ENCODE results near the gene WDR33. TPM values are rescaled to one million over a fixed set of nuclear protein-coding genes. Genes with fewer than 3 reads are reported as not detected.

Gene WDR33
- total RNA-seq, 2 donors from 2014 or later: 34.9 to 55.6 TPM

DNA sequence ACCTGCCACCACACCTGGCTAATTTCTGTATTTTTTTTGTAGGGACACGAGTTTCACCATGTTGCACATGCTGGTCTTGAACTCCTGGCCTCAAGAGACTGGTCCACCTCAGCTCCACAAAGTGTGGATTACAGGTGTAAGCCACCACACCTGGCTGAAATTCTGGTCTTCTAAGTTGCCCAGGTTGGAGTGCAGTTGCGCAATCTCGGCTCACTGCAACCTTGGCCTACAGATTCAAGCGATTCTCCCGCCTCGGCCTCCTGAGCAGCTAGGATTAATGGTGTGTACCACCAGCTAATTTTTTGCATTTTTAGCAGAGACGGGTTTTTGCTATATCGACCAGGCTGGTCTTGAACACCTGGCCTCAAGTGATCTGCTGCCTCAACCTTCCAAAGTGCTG lies 41.4 kb upstream of the WDR33 start:
- Histone ChIP-seq H3K9me3 (no peaks in the 10 kb centered on the region), H3K36me3 (peaks cover 18% of the 10 kb centered on the region), H3K4me3 (no peak overlapping the region), H3K4me1 (ENCODE audit: control insufficient read depth in 1 of 2, low read depth in 2 of 2) (peaks cover 13 to 16% of the 10 kb centered on the region in 2 donors), H3K27me3 (replicated peaks; ENCODE audit: insufficient read depth) (no peaks in the 10 kb centered on the region), H3K27ac (no peak overlapping the region)
- TF ChIP-seq, protein P1, sequence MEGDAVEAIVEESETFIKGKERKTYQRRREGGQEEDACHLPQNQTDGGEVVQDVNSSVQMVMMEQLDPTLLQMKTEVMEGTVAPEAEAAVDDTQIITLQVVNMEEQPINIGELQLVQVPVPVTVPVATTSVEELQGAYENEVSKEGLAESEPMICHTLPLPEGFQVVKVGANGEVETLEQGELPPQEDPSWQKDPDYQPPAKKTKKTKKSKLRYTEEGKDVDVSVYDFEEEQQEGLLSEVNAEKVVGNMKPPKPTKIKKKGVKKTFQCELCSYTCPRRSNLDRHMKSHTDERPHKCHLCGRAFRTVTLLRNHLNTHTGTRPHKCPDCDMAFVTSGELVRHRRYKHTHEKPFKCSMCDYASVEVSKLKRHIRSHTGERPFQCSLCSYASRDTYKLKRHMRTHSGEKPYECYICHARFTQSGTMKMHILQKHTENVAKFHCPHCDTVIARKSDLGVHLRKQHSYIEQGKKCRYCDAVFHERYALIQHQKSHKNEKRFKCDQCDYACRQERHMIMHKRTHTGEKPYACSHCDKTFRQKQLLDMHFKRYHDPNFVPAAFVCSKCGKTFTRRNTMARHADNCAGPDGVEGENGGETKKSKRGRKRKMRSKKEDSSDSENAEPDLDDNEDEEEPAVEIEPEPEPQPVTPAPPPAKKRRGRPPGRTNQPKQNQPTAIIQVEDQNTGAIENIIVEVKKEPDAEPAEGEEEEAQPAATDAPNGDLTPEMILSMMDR (IDR thresholded peaks at IDR 0.05): no peak
- ATAC-seq (ENCODE audit: insufficient number of reproducible peaks, low FRiP score, low read depth) (no peak), DNase-seq (ENCODE audit: low spot score) (no peak)

DNA sequence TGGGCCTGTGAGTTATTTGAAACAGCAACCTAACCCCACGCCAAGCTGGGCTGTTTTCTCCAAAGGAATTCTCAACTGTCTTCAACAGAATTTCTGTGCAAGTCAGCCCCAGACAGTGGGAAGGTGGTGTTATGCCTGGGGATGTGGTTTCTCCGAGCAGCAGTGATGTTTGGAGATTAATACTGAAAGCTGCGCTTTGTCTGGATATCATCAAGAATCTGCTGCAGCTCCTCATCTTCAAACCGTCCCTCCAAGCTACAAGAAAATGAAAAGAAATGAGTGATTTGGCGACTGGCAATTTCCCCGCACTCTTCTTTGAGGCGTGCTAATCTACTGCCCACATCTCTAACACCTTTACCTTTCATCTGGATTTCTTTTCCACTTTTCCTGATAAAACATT lies 37.0 kb upstream of the WDR33 start:
- TF ChIP-seq, protein P1 (IDR thresholded peaks at IDR 0.05): no peak
- DNase-seq (ENCODE audit: low spot score) (no peak), ATAC-seq (ENCODE audit: insufficient number of reproducible peaks, low FRiP score, low read depth) (no peak)
- Histone ChIP-seq H3K27ac (no peak overlapping the region), H3K27me3 (replicated peaks; ENCODE audit: insufficient read depth) (no peaks in the 10 kb centered on the region), H3K36me3 (peaks cover 40% of the 10 kb centered on the region), H3K4me3 (no peak overlapping the region), H3K4me1 (ENCODE audit: control insufficient read depth in 1 of 2, low read depth in 2 of 2) (no peaks in the 10 kb centered on the region), H3K9me3 (no peaks in the 10 kb centered on the region)

DNA sequence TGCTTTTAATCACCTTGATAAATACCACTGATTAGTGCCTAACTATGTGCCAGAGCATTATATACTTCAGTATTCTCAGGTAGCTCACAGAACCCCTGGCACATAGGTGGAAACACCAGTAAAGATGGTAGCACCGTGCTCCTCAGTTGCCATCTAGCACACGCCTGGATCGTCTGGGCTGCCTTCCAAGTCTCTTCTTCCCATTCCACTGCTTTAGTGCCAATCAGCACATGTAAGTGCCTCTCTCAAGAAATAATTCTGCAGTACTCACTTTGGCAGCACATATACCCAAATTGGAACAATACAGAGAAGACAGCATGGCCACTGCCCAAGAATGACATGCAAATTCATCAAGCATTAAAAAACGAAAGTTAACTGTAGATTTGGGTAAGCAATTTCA lies 34.0 kb upstream of the WDR33 start:
- ATAC-seq (ENCODE audit: insufficient number of reproducible peaks, low FRiP score, low read depth) (no peak), DNase-seq (ENCODE audit: low spot score) (no peak)
- Histone ChIP-seq H3K36me3 (peaks cover 29% of the 10 kb centered on the region), H3K27me3 (replicated peaks; ENCODE audit: insufficient read depth) (no peaks in the 10 kb centered on the region), H3K27ac (no peak overlapping the region), H3K4me1 (ENCODE audit: control insufficient read depth in 1 of 2, low read depth in 2 of 2) (no peaks in the 10 kb centered on the region), H3K4me3 (no peak overlapping the region), H3K9me3 (no peaks in the 10 kb centered on the region)
- TF ChIP-seq, protein P1 (IDR thresholded peaks at IDR 0.05): no peak

- Histone ChIP-seq H3K4me3 (no peak overlapping the region), H3K36me3 (peaks cover 29% of the 10 kb centered on the region), H3K4me1 (ENCODE audit: control insufficient read depth in 1 of 2, low read depth in 2 of 2) (no peaks in the 10 kb centered on the region), H3K27ac (no peak overlapping the region), H3K27me3 (replicated peaks; ENCODE audit: insufficient read depth) (no peaks in the 10 kb centered on the region), H3K9me3 (no peaks in the 10 kb centered on the region)
- DNase-seq (ENCODE audit: low spot score) (no peak), ATAC-seq (ENCODE audit: insufficient number of reproducible peaks, low FRiP score, low read depth) (no peak)
- TF ChIP-seq, protein P1 (IDR thresholded peaks at IDR 0.05): no peak
These were observed 32.7 kb upstream of the WDR33 start for GRCh38 chr2:127843677-127844076.

DNA sequence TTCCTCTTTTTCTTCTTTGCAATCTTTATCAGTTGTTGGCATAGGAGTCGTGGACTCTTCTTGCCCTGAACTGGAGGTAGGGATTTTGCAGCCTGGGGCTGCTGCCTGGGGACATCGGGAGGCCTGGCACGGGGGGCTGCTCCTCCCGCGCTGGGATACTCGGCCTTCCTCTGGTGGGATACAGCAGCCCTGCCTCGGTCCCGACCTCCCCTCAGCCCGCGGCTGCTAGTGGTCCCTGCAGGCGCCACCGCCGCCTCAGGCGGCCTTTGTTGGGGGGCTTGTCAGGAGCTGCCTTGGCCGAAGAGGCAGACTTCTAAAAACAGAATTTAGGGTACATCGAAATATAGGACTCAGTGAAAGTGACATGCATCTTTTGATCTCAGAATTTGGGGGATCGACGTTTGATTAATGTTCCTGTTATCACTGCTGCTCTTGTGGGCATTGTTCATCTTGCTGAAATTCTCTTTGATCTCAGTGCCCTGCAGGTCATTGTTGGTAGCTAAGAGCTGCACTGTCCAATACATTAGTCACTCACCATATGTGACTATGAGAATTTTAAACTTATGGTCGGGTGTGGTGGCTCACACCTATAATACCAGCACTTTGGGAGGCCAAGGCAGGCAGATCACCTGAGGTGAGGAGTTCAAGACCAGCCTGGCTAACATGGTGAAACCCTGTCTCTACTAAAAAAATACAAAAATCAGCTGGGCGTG lies 30.7 kb upstream of the WDR33 start:
- peaks cover 15% of the 10 kb centered on the region for H3K36me3 ChIP-seq
- H3K4me3 ChIP-seq: no peak overlapping the region
- TF ChIP-seq, protein P1 (IDR thresholded peaks at IDR 0.05): no peak
- H3K27me3 ChIP-seq (replicated peaks; ENCODE audit: insufficient read depth): no peaks in the 10 kb centered on the region
- no peaks in the 10 kb centered on the region for H3K9me3 ChIP-seq
- no peak overlapping the region for H3K27ac ChIP-seq
- H3K4me1 ChIP-seq (ENCODE audit: control insufficient read depth in 1 of 2, low read depth in 2 of 2): no peaks in the 10 kb centered on the region
- no peak for ATAC-seq (ENCODE audit: insufficient number of reproducible peaks, low FRiP score, low read depth)
- no peak for DNase-seq (ENCODE audit: low spot score)
